Measurements from ENCODE around the gene HAGHL. TPM values are rescaled to one million over a fixed set of nuclear protein-coding genes. Genes with fewer than 3 reads are reported as not detected.
A peak's percentile ranks its signal among the peaks of the same experiment; 100 is the strongest.
"Not testable (repeated sequence)": the region's sequence is repeated elsewhere in the genome, so short reads cannot be mapped to it uniquely, and the experiment has no call there.

HAGHL gene
- total RNA-seq, 2 experiments from 2014 or later: 28.8 to 32.6 TPM

DNA sequence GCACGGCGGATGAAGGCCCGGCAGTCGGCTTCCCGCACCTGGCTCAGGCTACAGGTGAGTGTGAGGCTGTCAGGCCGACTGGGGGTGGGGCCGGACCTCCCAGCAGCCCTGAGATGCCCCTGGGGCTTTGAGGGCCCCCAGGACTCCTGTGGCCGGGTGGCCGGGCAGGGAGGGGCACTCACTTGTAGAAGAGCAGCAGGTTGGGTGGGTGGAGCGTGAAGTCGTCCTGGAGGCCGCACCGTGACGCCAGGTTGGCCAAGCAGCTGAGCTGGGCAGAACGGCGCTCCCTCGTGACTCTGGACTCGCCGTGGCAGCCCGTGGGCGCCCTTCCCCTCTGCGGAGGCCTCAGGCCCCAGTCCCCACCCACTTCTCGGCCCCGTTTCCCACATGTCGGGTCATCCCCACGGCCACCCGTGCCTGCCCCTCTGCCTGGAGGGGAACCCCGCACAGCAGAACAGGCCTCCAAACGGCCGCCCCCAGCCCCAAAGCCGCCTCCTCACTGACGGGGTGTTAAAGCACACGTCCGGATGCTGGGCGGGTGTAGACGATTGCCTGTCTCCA is 48.4 kb downstream of the HAGHL start:
- Mint-ChIP-seq H3K27me3 (peaks cover 4% of the 10 kb centered on the region), H3K27ac (no peak overlapping the region), H3K4me3 (no peak overlapping the region), H3K36me3 (ENCODE audit: low read depth) (no peaks in the 10 kb centered on the region), H3K4me1 (ENCODE audit: low read depth) (no peaks in the 10 kb centered on the region), H3K9me3 (no peaks in the 10 kb centered on the region)
- DNase-seq (no peak), ATAC-seq (no peak)
- intact Hi-C loops (cut with micrococcal nuclease): no loop called here
- TF ChIP-seq, protein P1, sequence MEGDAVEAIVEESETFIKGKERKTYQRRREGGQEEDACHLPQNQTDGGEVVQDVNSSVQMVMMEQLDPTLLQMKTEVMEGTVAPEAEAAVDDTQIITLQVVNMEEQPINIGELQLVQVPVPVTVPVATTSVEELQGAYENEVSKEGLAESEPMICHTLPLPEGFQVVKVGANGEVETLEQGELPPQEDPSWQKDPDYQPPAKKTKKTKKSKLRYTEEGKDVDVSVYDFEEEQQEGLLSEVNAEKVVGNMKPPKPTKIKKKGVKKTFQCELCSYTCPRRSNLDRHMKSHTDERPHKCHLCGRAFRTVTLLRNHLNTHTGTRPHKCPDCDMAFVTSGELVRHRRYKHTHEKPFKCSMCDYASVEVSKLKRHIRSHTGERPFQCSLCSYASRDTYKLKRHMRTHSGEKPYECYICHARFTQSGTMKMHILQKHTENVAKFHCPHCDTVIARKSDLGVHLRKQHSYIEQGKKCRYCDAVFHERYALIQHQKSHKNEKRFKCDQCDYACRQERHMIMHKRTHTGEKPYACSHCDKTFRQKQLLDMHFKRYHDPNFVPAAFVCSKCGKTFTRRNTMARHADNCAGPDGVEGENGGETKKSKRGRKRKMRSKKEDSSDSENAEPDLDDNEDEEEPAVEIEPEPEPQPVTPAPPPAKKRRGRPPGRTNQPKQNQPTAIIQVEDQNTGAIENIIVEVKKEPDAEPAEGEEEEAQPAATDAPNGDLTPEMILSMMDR (IDR thresholded peaks at IDR 0.05): no peak
- POLR2A ChIA-PET: no interaction called here
- CTCF ChIA-PET: no interaction called here

DNA sequence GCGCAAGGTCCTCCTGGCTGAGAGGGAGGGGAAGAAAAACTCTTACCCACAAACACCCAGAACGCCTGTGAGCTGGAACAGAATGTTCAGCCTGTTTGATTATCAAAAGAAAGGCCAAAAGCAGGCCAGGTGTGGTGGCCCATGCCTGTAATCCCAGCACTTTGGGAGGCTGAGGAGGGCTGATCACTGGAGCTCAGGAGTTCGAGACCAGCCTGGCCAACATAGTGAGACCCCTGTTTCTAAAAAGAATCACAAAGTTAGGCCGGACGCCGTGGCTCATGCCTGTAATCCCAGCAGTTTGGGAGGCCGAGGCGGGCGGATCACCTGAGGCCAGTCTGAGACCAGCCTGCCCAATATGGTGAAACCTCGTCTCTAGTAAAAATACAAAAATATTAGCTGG is 49.4 kb downstream of the HAGHL start:
- H3K27ac Mint-ChIP-seq; ATAC-seq; DNase-seq; H3K4me3 Mint-ChIP-seq; intact Hi-C loops (cut with micrococcal nuclease); H3K27me3 Mint-ChIP-seq; H3K9me3 Mint-ChIP-seq; H3K36me3 Mint-ChIP-seq (ENCODE audit: low read depth); H3K4me1 Mint-ChIP-seq (ENCODE audit: low read depth); POLR2A ChIA-PET: not testable (repeated sequence)
- CTCF ChIA-PET: interaction anchor here (1.2 kb wide), 1 partner anchor 9 kb away, joined by 5 read pairs; no protein-coding TSS in a partner anchor

DNA sequence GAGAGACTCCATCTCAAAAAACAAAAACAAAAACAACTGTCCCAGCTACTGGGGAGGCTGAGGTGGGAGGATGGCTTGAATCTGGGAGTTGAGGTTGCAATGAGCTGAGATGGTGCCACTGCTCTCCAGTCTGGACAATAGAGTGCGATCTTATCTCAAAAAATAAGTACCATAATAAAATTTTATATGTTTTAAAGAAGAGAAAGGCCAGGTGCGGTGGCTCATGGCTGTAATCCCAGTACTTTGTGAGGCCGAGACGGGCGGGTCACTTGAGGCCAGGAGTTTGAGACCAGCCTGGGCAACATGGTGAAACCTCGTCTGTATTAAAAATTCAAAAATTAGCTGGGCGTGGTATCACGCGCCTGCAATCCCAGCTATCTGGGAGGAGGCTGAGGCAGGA is 49.9 kb downstream of the HAGHL start:
- Mint-ChIP-seq H3K36me3 (ENCODE audit: low read depth) (no peaks in the 10 kb centered on the region), H3K4me3 (no peak overlapping the region), H3K27me3 (peaks cover 4% of the 10 kb centered on the region), H3K9me3 (no peaks in the 10 kb centered on the region), H3K4me1 (ENCODE audit: low read depth) (no peaks in the 10 kb centered on the region), H3K27ac (no peak overlapping the region)
- intact Hi-C loops (cut with micrococcal nuclease): no loop called here
- DNase-seq (no peak), ATAC-seq (no peak)
- POLR2A ChIA-PET: no interaction called here
- TF ChIP-seq, protein P1 (IDR thresholded peaks at IDR 0.05): no peak
- CTCF ChIA-PET: interaction anchor here (1.2 kb wide), 2 partner anchors 8 to 52 kb away, joined by 3 to 5 read pairs; no protein-coding TSS in a partner anchor

- no peak overlapping the region for H3K27ac Mint-ChIP-seq
- H3K9me3 Mint-ChIP-seq: no peaks in the 10 kb centered on the region
- no peaks in the 10 kb centered on the region for H3K4me1 Mint-ChIP-seq (ENCODE audit: low read depth)
- ChIA-PET POLR2A (no interaction called here), CTCF (interaction anchor here (1.2 kb wide), 1 partner anchor 53 kb away, joined by 3 read pairs; no protein-coding TSS in a partner anchor)
- H3K36me3 Mint-ChIP-seq (ENCODE audit: low read depth): no peaks in the 10 kb centered on the region
- DNase-seq (no peak), ATAC-seq (peak; percentile 27)
- H3K4me3 Mint-ChIP-seq: no peak overlapping the region
- TF ChIP-seq, protein P1 (IDR thresholded peaks at IDR 0.05): no peak
- intact Hi-C loops (cut with micrococcal nuclease): no loop called here
- peaks cover 4% of the 10 kb centered on the region for H3K27me3 Mint-ChIP-seq
Measured at GRCh38 chr16:777826-778225, 50.9 kb downstream of the HAGHL start.

DNA sequence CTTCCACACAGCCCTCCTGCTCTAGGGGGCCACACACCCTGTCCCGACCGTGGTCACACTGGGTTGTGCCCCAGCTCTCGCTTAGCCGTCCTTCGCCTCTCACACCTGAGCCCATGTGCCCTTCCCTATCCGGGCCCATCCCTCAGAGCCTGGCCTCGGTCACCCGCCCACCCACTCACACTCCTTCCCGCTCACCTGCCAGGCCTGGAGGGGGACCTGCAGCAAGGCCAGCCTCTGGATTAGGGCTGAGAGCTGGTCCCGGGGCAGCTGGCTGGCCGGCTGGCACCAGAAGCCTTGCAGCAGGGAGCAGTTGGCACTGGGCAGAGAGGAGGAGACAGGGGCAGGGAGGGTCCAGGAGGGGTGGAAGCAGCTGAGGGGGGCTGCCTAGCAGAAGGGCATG is 51.5 kb downstream of the HAGHL start:
- ChIA-PET POLR2A (no interaction called here), CTCF (no interaction called here)
- no peak overlapping the region for H3K27ac Mint-ChIP-seq

More for the DNA sequence above, 51.5 kb downstream of the HAGHL start:
- Mint-ChIP-seq H3K4me3 (no peak overlapping the region), H3K9me3 (no peaks in the 10 kb centered on the region), H3K4me1 (ENCODE audit: low read depth) (no peaks in the 10 kb centered on the region), H3K36me3 (ENCODE audit: low read depth) (no peaks in the 10 kb centered on the region), H3K27me3 (peaks cover 4% of the 10 kb centered on the region)
- TF ChIP-seq, protein P1 (IDR thresholded peaks at IDR 0.05): no peak
- no peak for ATAC-seq
- no peak for DNase-seq
- intact Hi-C loops (cut with micrococcal nuclease): no loop called here

Measured in activated CD8-positive, alpha-beta T cell treated with anti-CD3 and anti-CD28 coated beads for 36 hours (primary cell).